Measurements from ENCODE around the gene GBF1.

DNA sequence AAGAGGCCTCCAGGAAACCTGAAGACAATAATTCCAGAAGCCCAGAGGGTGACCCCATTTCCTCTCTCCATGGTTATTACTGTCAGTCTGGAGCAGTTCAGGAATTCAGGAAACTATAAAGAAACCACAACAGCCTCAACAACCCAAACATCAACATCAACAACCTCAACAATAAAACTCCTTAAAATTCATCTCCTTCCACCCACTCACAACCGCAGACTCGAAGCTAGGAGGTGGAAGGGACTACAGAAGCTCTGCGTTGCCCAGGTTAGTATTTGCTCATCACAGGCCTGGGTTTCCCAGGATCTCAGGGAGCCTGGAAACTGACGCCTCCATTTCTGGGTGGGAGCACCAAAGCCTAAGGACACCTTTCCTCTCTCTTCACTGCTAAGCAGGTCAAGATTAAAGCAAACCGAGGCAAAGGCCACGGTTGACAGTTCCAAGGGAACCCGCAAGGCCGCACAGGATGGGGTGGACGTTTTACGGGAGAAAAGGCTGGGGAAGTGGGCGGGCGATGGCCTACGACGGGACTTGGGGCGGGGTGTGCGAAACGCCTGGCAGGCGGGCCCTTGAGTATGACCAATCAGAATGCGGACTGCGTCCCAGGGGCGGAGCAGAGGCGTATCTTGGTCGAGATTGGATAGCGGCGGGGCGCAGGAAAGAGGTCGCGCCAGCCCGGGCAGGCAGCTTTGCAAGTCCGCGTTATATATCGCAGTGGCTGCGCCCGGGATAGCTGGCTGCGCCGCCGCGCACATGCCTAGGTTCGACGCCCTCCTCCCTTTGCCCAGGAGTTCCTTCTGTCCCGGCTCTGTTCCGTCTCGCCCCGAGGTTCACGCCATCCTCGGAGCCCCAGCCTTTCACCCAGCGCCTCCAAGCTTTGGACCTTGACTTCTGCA lies 19.4 kb upstream of the GBF1 start, which contains the start of gene ELOVL3:
- TF ChIP-seq GATA2 (IDR thresholded peaks at IDR 0.05; ENCODE audit: low read depth, low read length), result no peak
- no peak for TF ChIP-seq GATA3 (IDR thresholded peaks at IDR 0.05; ENCODE audit: low read depth, low read length)

Measured in SH-SY5Y (cell line).